H1 (cell line): Measurements from ENCODE around the gene EFEMP2. TPM values are rescaled to one million over a fixed set of nuclear protein-coding genes. Genes with fewer than 3 reads are reported as not detected.

Source experiments
- ATF3 ChIP-seq: IDR thresholded peaks from 2 replicates; pipeline ENCODE4 v1.6.1; 2011; ENCODE audit warnings: low read depth, mild to moderate bottlenecking, low read length; ENCODE audit not compliant: insufficient read depth
- BCL11A ChIP-seq, 2 experiments: IDR thresholded peaks; one replicate each; pipeline ENCODE4 v1.6.1; 2011; ENCODE audit warnings: low read depth in 2 of 2, low read length in 2 of 2, mild to moderate bottlenecking in 2 of 2
- EGR1 ChIP-seq: IDR thresholded peaks from 2 replicates; pipeline ENCODE4 v1.6.1; 2011; ENCODE audit warnings: low read depth, low read length, borderline replicate concordance
- GABPA ChIP-seq: IDR thresholded peaks from 2 replicates; pipeline ENCODE4 v1.6.1; 2011; ENCODE audit warnings: mild to moderate bottlenecking, low read length, moderate library complexity, borderline replicate concordance; ENCODE audit not compliant: insufficient read depth
- JUN ChIP-seq: IDR thresholded peaks from 2 replicates; pipeline ENCODE4 v1.6.1; 2011; ENCODE audit warnings: low read depth, mild to moderate bottlenecking, improper control_type of control experiment, low read length
- KDM1A ChIP-seq: fragments of 200-600, 300-600 bp; sonication (generic); IDR thresholded peaks from 2 replicates; pipeline ENCODE4 v1.7.1; 2016; ENCODE audit warnings: mild to moderate bottlenecking, low read length, borderline replicate concordance
- PHF8 ChIP-seq: fragments of 200-600 bp; sonication (generic); conservative IDR thresholded peaks from 2 replicates; pipeline ENCODE4 v1.7.1; 2012; ENCODE audit warnings: low read depth, mild to moderate bottlenecking, inconsistent platforms, low read length, moderate library complexity
- POLR2AphosphoS5 ChIP-seq: IDR thresholded peaks from 2 replicates; pipeline ENCODE4 v1.6.1; 2011; ENCODE audit warnings: low read depth, low read length
- SP2 ChIP-seq: IDR thresholded peaks from 2 replicates; pipeline ENCODE4 v1.6.1; 2012; ENCODE audit warnings: mild to moderate bottlenecking, low read length, inconsistent platforms
- polyA plus RNA-seq, 7 experiments: library from polyadenylated mRNA; depleted of rRNA in 3 of 7; stranded (reverse) in 5 of 7; unstranded in 2 of 7; fragments of >200 nt in 5 of 7; fragments of 200-250 nt in 2 of 7; gene quantifications; 1 replicate in 5 of 7; 2 replicates in 1 of 7; 4 replicates in 1 of 7; pipeline versions ENCODE4 v1.2.1 to v1.2.3, GENCODE V29; 2011 to 2013; ENCODE audit warnings: missing spikeins in 2 of 7, mixed read lengths in 2 of 7
- total RNA-seq: library from RNA; stranded (reverse); fragmentation: NEBNext Ultra II Directional; extraction: Animal tissue kit (Norgen Biotek cat#: 25700); gene quantifications from 2 replicates; pipeline ENCODE4 v1.2.1, GENCODE V29; 2021
- TF ChIP-seq, protein P1 (sequence below): fragments of 300-600 bp; sonication (generic); IDR thresholded peaks from 2 replicates; pipeline ENCODE4 v1.7.1; 2012; ENCODE audit warnings: low read length, moderate library complexity, mild to moderate bottlenecking, inconsistent platforms; ENCODE audit not compliant: insufficient replicate concordance

Gene EFEMP2
- total and polyA plus RNA-seq, 2 of the 8 experiments (the other 6 are each of a cell fraction or from before 2014, with no cell fraction given): 8.8 to 17.2 TPM

DNA sequence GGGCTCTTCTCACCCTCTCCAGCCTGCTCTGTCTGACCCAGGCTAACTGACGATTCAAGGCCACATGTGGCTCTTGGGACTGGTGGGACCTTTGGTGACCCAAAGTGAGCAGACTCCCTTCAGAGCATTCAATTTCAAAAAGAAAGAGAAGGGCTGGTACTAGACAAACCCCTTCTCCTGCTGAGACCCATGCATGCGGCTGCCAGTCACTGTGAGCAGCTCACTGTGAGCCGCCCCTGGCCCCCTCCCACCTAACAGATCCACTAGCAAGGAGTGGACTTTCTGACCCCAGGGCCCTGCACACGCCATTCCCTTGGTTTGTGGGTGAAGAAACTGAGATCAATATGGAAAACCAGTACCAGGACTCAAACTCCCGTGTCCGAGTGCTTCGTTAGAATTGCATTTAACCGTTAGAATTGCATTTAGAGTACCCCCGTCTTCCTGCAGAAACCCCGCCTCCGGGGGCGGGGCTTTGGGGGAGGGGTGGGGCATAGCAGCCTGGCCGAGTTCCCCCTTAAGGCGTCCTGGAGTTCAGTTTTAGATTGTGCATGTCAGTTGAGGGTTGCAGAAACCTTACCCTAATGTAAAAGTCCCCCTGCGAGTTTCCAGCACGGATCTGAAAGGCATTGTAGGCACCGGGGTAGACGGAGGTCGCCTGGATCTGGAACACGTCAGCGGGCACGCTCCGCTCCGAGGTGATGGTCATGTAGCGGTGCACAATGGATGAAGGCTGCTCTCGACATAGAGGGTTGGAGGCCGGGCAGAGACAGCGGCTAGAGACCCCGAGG lies 5.1 kb downstream of the EFEMP2 start (continued):
- TF ChIP-seq POLR2AphosphoS5 (peak; percentile 24; the same call in 1 of the 2 replicates), GABPA (no peak), JUN (no peak), ATF3 (no peak), SP2 (no peak), KDM1A (peak; percentile 56; the same call in 1 of the 2 replicates), EGR1 (no peak), PHF8 (no peak), BCL11A (IDR thresholded peaks at IDR 0.05; ENCODE audit: low read depth in 2 of 2, low read length in 2 of 2) (no peak)
- TF ChIP-seq, protein P1, sequence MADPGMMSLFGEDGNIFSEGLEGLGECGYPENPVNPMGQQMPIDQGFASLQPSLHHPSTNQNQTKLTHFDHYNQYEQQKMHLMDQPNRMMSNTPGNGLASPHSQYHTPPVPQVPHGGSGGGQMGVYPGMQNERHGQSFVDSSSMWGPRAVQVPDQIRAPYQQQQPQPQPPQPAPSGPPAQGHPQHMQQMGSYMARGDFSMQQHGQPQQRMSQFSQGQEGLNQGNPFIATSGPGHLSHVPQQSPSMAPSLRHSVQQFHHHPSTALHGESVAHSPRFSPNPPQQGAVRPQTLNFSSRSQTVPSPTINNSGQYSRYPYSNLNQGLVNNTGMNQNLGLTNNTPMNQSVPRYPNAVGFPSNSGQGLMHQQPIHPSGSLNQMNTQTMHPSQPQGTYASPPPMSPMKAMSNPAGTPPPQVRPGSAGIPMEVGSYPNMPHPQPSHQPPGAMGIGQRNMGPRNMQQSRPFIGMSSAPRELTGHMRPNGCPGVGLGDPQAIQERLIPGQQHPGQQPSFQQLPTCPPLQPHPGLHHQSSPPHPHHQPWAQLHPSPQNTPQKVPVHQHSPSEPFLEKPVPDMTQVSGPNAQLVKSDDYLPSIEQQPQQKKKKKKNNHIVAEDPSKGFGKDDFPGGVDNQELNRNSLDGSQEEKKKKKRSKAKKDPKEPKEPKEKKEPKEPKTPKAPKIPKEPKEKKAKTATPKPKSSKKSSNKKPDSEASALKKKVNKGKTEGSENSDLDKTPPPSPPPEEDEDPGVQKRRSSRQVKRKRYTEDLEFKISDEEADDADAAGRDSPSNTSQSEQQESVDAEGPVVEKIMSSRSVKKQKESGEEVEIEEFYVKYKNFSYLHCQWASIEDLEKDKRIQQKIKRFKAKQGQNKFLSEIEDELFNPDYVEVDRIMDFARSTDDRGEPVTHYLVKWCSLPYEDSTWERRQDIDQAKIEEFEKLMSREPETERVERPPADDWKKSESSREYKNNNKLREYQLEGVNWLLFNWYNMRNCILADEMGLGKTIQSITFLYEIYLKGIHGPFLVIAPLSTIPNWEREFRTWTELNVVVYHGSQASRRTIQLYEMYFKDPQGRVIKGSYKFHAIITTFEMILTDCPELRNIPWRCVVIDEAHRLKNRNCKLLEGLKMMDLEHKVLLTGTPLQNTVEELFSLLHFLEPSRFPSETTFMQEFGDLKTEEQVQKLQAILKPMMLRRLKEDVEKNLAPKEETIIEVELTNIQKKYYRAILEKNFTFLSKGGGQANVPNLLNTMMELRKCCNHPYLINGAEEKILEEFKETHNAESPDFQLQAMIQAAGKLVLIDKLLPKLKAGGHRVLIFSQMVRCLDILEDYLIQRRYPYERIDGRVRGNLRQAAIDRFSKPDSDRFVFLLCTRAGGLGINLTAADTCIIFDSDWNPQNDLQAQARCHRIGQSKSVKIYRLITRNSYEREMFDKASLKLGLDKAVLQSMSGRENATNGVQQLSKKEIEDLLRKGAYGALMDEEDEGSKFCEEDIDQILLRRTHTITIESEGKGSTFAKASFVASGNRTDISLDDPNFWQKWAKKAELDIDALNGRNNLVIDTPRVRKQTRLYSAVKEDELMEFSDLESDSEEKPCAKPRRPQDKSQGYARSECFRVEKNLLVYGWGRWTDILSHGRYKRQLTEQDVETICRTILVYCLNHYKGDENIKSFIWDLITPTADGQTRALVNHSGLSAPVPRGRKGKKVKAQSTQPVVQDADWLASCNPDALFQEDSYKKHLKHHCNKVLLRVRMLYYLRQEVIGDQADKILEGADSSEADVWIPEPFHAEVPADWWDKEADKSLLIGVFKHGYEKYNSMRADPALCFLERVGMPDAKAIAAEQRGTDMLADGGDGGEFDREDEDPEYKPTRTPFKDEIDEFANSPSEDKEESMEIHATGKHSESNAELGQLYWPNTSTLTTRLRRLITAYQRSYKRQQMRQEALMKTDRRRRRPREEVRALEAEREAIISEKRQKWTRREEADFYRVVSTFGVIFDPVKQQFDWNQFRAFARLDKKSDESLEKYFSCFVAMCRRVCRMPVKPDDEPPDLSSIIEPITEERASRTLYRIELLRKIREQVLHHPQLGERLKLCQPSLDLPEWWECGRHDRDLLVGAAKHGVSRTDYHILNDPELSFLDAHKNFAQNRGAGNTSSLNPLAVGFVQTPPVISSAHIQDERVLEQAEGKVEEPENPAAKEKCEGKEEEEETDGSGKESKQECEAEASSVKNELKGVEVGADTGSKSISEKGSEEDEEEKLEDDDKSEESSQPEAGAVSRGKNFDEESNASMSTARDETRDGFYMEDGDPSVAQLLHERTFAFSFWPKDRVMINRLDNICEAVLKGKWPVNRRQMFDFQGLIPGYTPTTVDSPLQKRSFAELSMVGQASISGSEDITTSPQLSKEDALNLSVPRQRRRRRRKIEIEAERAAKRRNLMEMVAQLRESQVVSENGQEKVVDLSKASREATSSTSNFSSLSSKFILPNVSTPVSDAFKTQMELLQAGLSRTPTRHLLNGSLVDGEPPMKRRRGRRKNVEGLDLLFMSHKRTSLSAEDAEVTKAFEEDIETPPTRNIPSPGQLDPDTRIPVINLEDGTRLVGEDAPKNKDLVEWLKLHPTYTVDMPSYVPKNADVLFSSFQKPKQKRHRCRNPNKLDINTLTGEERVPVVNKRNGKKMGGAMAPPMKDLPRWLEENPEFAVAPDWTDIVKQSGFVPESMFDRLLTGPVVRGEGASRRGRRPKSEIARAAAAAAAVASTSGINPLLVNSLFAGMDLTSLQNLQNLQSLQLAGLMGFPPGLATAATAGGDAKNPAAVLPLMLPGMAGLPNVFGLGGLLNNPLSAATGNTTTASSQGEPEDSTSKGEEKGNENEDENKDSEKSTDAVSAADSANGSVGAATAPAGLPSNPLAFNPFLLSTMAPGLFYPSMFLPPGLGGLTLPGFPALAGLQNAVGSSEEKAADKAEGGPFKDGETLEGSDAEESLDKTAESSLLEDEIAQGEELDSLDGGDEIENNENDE: no peak
